Forelimb muscle (tissue), 1 donor: ENCODE data around the gene COBLL1. TPM values are rescaled to one million over a fixed set of nuclear protein-coding genes. Genes with fewer than 3 reads are reported as not detected.
"Not testable (repeated sequence)": the region's sequence is repeated elsewhere in the genome, so short reads cannot be mapped to it uniquely, and the experiment has no call there.

ENCODE experiments used
- DNase-seq: peaks from one replicate; pipeline ENCODE4 v3.0.0-alpha.2; 2013; ENCODE audit warnings: low read depth
- polyA plus RNA-seq: library from polyadenylated mRNA; unstranded; fragments of 120-200 nt; gene quantifications from one replicate; pipeline ENCODE4 v1.2.1, GENCODE V29; 2013; ENCODE audit not compliant: insufficient read length

The COBLL1 gene
- polyA plus RNA-seq, 1 donor = 6.4 TPM

DNA sequence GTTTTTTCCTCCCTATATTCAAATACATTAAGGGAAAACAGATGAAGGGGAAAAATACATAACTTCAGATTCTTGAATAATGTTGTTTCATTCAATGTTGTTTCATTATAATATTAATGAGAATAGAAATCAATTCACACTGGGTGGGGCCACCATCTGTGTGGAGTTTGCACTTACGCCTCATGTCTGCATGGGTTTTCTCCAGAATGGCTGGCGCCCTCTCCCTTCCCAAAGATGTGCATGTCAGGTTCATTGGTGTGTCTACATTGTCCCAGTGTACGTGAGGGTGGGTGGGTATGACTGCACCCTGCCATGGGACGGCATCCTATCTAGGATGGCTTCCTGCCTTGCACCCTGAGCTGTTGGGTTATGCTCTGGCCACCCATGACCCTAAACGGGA lies 51.7 kb downstream of the COBLL1 start:
- DNase-seq = no peak

- no peak for DNase-seq
Observed at GRCh38 chr2:164786787-164787186, 54.8 kb downstream of the COBLL1 start.

DNA sequence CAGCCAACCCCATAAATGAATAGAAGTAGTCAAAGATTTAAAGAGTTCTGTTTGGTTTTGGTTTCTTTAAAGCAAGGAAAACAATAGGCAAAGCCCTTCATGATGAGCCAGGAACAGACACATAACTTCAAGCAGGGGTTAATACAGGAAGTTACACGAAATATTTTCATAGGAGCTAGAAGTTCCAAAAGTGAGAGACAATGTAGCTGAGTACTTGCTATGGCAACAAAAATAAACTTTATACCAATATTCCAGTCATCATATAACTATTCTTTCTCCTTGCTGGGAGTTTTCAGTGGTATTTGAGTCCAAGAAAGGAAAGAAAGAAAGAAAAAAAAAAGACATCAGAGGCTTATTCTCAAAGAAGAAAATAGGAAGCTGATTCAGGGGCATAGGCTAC lies 56.2 kb downstream of the COBLL1 start:
- DNase-seq = no peak

DNA sequence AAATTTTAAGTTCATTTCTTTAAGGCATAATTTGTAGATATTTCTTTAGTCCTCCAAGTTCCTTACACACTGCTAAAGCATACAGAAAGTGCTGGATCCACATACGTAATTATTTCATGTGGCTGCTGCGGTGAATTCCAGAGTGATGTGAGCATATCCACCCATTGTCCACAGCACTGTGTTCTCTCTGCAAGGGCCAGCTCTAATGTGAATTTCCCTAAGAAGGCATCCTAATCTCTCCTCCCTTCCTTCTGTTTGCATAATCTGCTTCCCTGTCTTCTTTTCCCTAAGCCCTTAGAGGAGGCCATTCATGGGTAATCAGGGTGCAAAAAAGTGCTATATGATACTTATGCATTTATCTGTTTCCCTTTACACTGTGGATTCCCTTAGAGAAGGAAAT lies 57.2 kb downstream of the COBLL1 start:
- no peak for DNase-seq

- DNase-seq = no peak
Observed at GRCh38 chr2:164782323-164782722, 59.3 kb downstream of the COBLL1 start.

DNA sequence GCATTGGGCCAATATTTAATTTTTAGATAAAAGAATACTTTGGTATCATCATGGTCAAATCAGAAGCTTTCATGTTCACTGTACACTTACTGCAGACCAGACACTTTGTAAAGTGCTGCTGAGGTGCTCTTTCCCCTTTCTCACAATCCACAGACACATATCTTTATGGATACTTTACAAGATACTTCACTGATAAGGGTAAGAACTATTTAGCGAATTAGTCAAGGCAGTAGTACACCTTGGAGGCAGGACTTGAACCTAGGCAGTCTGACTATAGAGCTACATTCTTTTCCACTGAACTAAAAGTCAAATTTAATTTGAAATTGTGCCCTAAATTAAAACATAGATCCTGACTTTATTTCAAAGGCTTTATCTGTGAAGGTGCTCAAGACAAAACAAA lies 60.2 kb downstream of the COBLL1 start:
- DNase-seq = no peak

GRCh38 chr2:164780611-164781178 lies 60.9 kb downstream of the COBLL1 start:
- DNase-seq = no peak

- no peak for DNase-seq
Observed at GRCh38 chr2:164779383-164780057, 62.1 kb downstream of the COBLL1 start.

GRCh38 chr2:164778723-164779122 lies 62.9 kb downstream of the COBLL1 start:
- no peak for DNase-seq

GRCh38 chr2:164777847-164778461 lies 63.7 kb downstream of the COBLL1 start:
- no peak for DNase-seq

GRCh38 chr2:164773635-164774034 lies 68.0 kb downstream of the COBLL1 start:
- DNase-seq = no peak

GRCh38 chr2:164773091-164773490 lies 68.5 kb downstream of the COBLL1 start:
- no peak for DNase-seq

- DNase-seq = no peak
Observed at GRCh38 chr2:164771897-164772296, 69.7 kb downstream of the COBLL1 start.

- DNase-seq = no peak
Observed at GRCh38 chr2:164770421-164770916, 71.2 kb downstream of the COBLL1 start.

DNA sequence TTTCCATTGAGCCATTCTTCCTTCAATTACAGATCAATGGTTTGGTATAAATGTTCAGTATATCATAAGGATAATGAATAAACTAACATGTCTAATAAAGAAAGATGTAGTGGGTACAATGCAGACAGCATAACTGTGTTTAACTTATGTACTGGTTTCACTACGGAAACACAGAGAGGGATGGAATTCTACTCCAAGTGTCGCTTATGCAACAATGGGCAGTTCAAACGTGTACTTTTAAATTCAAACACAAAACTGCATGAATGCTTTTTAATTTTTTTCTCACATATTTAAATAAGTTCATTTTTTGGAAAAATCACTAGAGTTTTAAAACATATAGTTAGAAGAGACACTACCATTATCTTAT lies 74.7 kb downstream of the COBLL1 start:
- no peak for DNase-seq

GRCh38 chr2:164766216-164766953 lies 75.2 kb downstream of the COBLL1 start:
- no peak for DNase-seq

DNA sequence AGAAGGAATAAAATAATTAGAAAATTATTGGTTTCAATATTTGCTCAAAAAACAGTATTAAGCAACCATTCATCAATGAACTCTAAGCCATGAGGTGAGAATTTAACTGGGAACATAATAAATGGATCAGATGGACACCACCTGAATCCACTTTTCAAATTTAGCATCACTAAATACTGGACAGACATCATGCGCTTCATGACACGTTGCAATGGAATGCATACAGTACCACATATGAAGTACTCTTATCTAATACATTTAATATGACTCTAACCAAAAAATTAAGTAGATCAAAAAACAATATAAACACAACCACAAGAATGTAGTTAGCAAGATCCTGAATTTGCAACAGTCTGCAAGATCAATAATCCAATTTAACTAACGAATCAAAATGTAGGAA lies 76.6 kb downstream of the COBLL1 start:
- DNase-seq = no peak

DNA sequence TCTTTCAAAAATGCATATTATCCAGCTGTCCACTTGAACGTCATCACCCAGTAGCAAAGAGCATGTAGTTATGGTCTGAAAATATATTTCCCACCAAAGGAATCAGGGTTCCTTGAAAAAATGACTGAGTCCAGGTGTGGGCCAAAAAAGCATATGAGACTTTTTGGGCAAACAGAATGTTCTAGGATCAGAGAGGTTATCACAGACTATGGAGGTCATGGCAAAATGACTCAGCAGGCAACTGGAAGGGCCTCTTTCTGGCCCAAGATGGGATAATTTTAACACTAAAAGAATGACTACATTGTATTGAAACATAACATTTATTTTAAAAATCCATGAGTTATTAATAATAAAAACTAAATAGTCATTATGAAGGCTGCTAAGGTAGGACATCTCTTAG lies 77.1 kb downstream of the COBLL1 start:
- no peak for DNase-seq

GRCh38 chr2:164763431-164763830 lies 78.2 kb downstream of the COBLL1 start:
- DNase-seq = no peak

GRCh38 chr2:164761737-164762460 lies 79.7 kb downstream of the COBLL1 start:
- no peak for DNase-seq

- DNase-seq = not testable (repeated sequence)
Observed at GRCh38 chr2:164761201-164761600, 80.4 kb downstream of the COBLL1 start.

DNA sequence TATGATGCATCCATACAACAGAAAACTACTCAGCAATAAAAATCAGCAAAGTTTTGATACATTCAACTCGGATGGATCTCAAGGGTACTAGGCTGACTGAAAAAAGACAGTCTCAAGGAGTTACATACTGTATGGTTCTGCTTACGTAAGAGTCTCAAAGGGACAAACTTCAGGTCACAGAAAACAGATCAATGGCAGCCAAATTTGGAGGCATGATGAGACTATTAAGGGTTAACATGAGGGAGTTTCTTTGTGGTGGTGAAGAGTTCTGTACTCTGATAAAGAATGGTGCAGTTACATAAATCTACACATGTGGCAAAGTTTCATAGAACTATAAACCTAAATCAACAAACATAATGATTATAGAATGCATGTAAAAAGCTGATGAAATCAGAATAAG lies 81.4 kb downstream of the COBLL1 start:
- no peak for DNase-seq
